ENCODE measurements around the gene SHC3. TPM values are rescaled to one million over a fixed set of nuclear protein-coding genes. Genes with fewer than 3 reads are reported as not detected.

Gene SHC3, protein sequence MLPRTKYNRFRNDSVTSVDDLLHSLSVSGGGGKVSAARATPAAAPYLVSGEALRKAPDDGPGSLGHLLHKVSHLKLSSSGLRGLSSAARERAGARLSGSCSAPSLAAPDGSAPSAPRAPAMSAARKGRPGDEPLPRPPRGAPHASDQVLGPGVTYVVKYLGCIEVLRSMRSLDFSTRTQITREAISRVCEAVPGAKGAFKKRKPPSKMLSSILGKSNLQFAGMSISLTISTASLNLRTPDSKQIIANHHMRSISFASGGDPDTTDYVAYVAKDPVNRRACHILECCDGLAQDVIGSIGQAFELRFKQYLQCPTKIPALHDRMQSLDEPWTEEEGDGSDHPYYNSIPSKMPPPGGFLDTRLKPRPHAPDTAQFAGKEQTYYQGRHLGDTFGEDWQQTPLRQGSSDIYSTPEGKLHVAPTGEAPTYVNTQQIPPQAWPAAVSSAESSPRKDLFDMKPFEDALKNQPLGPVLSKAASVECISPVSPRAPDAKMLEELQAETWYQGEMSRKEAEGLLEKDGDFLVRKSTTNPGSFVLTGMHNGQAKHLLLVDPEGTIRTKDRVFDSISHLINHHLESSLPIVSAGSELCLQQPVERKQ
- 2.3 and 4.0 TPM in 2 replicates for total RNA-seq (2022)
- percentile 48 among the genes with signal in this experiment for Bru-seq, nascent RNA
- BruChase-seq, experiment 1, labeled RNA remaining after a 6-hour chase = percentile 47 among the genes with signal in this experiment
- BruChase-seq, experiment 2, labeled RNA remaining after a 2-hour chase = percentile 50 among the genes with signal in this experiment
- long read RNA-seq, partial matches to known transcripts = 0 of 1 reads
- long read RNA-seq, other reads (novel, unspliced or antisense) = 1 of 1 reads

DNA sequence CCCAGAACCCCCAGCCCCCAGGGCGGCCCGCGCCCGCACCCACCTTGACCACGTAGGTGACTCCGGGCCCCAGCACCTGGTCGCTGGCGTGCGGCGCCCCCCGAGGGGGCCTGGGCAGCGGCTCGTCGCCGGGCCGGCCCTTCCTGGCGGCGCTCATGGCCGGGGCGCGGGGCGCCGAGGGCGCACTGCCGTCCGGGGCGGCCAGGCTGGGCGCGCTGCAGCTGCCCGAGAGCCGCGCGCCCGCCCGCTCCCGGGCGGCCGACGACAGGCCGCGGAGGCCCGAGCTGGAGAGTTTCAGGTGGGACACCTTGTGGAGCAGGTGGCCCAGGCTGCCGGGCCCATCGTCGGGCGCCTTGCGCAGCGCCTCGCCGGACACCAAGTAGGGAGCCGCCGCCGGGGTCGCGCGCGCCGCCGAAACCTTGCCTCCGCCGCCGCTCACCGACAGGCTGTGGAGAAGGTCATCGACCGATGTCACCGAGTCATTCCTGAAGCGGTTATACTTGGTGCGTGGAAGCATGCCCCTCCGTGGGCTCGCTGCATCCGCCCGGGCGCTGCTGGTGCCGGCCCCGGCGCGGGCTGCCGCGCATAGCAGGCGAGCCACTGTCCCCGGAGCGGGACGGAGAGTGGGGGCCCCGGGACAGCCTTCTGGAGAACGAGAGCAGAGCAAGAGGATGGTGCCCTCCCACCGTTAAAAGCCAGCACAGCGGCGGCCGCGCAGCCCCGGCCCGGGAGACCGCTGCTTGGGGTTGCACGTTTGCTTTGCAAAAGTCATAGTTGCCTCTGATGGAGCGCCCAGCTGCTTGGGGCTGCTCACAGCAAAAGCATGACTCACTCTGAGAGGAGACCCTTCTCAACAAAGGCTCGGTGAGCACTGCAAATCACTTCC is at the start of gene SHC3:
Gene SHC3, minus strand, starts transcription at position 875 of the 886 bp plus-strand sequence. Its CDS starts 358 bp downstream, at position 517.
- peak within 1 kb of the TSS; percentile 97 for H3K27ac Mint-ChIP-seq (ENCODE audit: unreplicated experiment)
- intact Hi-C loops (cut with micrococcal nuclease; ENCODE audit: unreplicated experiment) = no loop called here
- H3K4me1 Mint-ChIP-seq (ENCODE audit: low read depth, unreplicated experiment) = peaks cover 37% of the 10 kb centered on the region
- no TSS peak for BruUV-seq (replicated peaks)
- H3K27me3 Mint-ChIP-seq (ENCODE audit: unreplicated experiment) = peaks cover 2% of the 10 kb centered on the region
- peaks cover 20% of the 10 kb centered on the region for H3K36me3 Mint-ChIP-seq (ENCODE audit: insufficient read depth, unreplicated experiment)
- TF ChIP-seq, protein P1, sequence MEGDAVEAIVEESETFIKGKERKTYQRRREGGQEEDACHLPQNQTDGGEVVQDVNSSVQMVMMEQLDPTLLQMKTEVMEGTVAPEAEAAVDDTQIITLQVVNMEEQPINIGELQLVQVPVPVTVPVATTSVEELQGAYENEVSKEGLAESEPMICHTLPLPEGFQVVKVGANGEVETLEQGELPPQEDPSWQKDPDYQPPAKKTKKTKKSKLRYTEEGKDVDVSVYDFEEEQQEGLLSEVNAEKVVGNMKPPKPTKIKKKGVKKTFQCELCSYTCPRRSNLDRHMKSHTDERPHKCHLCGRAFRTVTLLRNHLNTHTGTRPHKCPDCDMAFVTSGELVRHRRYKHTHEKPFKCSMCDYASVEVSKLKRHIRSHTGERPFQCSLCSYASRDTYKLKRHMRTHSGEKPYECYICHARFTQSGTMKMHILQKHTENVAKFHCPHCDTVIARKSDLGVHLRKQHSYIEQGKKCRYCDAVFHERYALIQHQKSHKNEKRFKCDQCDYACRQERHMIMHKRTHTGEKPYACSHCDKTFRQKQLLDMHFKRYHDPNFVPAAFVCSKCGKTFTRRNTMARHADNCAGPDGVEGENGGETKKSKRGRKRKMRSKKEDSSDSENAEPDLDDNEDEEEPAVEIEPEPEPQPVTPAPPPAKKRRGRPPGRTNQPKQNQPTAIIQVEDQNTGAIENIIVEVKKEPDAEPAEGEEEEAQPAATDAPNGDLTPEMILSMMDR (IDR thresholded peaks at IDR 0.05; ENCODE audit: unreplicated experiment) = no peak
- no peak for DNase-seq
- CTCF ChIA-PET = interaction anchor here (0.5 kb wide), 1 partner anchor 9 kb away, joined by 3 read pairs; no protein-coding TSS in a partner anchor
- no peaks in the 10 kb centered on the region for H3K9me3 Mint-ChIP-seq (ENCODE audit: low read depth, unreplicated experiment)
- H3K4me3 Mint-ChIP-seq (ENCODE audit: low read depth, unreplicated experiment) = peak within 1 kb of the TSS; percentile 80

DNA sequence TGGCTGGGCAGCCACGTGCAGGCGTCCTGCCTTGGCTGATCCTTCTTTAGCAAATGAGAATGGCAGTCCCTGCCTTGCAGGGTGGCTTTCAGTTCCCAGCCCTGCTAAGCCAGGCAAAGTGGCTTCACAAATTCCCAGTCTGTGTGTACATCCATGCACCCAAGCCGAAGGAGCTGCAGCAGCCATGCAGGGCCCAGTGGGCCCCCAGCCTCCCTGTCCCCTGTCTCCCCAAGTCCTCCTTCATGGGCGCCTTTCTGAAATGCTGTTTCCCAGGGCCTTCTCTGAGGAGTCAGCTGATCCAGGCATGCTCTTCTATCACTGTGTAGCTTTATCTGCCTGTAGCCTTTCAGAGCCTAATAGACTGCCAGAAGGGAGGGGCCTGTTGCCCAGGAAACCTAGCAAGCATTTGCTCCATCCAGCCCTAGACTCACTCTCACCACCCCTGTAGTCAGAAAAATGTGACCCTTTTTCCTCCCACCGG is 47.4 kb upstream of the SHC3 start:
- no peaks in the 10 kb centered on the region for H3K9me3 Mint-ChIP-seq (ENCODE audit: low read depth, unreplicated experiment)
- TF ChIP-seq, protein P1 (IDR thresholded peaks at IDR 0.05; ENCODE audit: unreplicated experiment) = no peak
- no peak overlapping the region for H3K4me3 Mint-ChIP-seq (ENCODE audit: low read depth, unreplicated experiment)
- BruUV-seq (replicated peaks) = no TSS peak
- no peaks in the 10 kb centered on the region for H3K4me1 Mint-ChIP-seq (ENCODE audit: low read depth, unreplicated experiment)
- no peak overlapping the region for H3K27ac Mint-ChIP-seq (ENCODE audit: unreplicated experiment)
- H3K36me3 Mint-ChIP-seq (ENCODE audit: insufficient read depth, unreplicated experiment) = no peaks in the 10 kb centered on the region
- DNase-seq = no peak
- CTCF ChIA-PET = no interaction called here
- intact Hi-C loops (cut with micrococcal nuclease; ENCODE audit: unreplicated experiment) = no loop called here
- H3K27me3 Mint-ChIP-seq (ENCODE audit: unreplicated experiment) = no peaks in the 10 kb centered on the region

DNA sequence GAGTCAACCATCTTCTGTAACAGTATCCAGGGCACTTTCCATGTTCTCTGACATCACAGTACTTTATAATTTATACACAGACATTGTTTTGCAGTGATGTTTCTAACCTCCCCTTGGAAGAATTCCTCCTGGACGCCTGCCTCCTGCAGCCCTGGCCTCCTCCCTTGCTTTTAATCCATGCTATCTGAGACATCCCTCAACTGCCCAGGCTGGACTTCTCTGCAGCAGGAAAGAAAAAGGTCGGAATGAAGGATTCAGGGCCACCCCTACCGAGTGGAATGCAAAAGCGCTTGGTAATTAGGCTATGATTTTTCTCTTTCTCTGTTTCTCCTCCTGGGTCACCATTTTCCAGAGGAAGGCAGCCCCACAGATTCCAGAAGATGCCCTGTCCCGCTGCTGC is 47.0 kb upstream of the SHC3 start:
- CTCF ChIA-PET = no interaction called here
- Mint-ChIP-seq H3K4me1 (ENCODE audit: low read depth, unreplicated experiment) (no peaks in the 10 kb centered on the region), H3K9me3 (ENCODE audit: low read depth, unreplicated experiment) (no peaks in the 10 kb centered on the region), H3K27me3 (ENCODE audit: unreplicated experiment) (no peaks in the 10 kb centered on the region), H3K36me3 (ENCODE audit: insufficient read depth, unreplicated experiment) (no peaks in the 10 kb centered on the region), H3K4me3 (ENCODE audit: low read depth, unreplicated experiment) (no peak overlapping the region), H3K27ac (ENCODE audit: unreplicated experiment) (no peak overlapping the region)
- no peak for DNase-seq
- no TSS peak for BruUV-seq (replicated peaks)
- TF ChIP-seq, protein P1 (IDR thresholded peaks at IDR 0.05; ENCODE audit: unreplicated experiment) = no peak
- intact Hi-C loops (cut with micrococcal nuclease; ENCODE audit: unreplicated experiment) = no loop called here

DNA sequence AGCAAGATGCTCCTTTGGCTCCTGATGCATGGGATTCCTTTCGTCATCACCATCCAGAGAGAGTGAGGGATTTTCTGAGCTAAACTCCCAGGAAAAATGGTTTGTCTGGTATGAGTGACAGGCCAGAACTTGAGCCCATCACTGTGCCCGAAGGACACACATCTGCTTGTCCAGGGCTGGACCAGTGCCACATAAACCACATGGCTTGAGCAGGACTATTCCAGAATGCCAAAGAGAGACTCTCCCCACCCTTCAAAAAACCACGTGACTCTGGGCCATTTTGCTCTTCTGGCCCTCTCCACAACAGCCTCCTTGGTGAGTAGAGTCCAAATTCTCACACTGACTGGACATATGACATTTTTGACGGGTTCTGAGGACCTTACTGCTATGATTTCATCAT is 46.4 kb upstream of the SHC3 start:
- no TSS peak for BruUV-seq (replicated peaks)

More for the DNA sequence above, 46.4 kb upstream of the SHC3 start:
- Mint-ChIP-seq H3K4me1 (ENCODE audit: low read depth, unreplicated experiment) (no peaks in the 10 kb centered on the region), H3K36me3 (ENCODE audit: insufficient read depth, unreplicated experiment) (no peaks in the 10 kb centered on the region), H3K9me3 (ENCODE audit: low read depth, unreplicated experiment) (no peaks in the 10 kb centered on the region), H3K4me3 (ENCODE audit: low read depth, unreplicated experiment) (no peak overlapping the region), H3K27me3 (ENCODE audit: unreplicated experiment) (no peaks in the 10 kb centered on the region), H3K27ac (ENCODE audit: unreplicated experiment) (no peak overlapping the region)
- no peak for DNase-seq
- TF ChIP-seq, protein P1 (IDR thresholded peaks at IDR 0.05; ENCODE audit: unreplicated experiment) = no peak
- CTCF ChIA-PET = no interaction called here
- intact Hi-C loops (cut with micrococcal nuclease; ENCODE audit: unreplicated experiment) = no loop called here

Data from Calu3 (cell line).